Breast epithelium (tissue), 3 donors: ENCODE results near the gene PLGLB1.
"Not testable (repeated sequence)": the region's sequence is repeated elsewhere in the genome, so short reads cannot be mapped to it uniquely, and the experiment has no call there.

Experiments used
- POLR2A ChIP-seq: fragments of 450-650 bp; IDR thresholded peaks from one replicate; pipeline ENCODE4 v1.6.1; 2016; ENCODE audit warnings: antibody characterized with exemption, mild to moderate bottlenecking, moderate library complexity
- POLR2AphosphoS5 ChIP-seq, 3 donors: sonication (generic); formaldehyde crosslinking; IDR thresholded peaks; one replicate each; pipeline ENCODE4 v1.6.1; 2017; ENCODE audit warnings: antibody characterized with exemption in 3 of 3
- TF ChIP-seq, protein P1 (sequence below), 3 donors: fragments of 450-650 bp; IDR thresholded peaks; one replicate each; pipeline ENCODE4 v1.5.1; 2016 to 2017; ENCODE audit warnings: antibody characterized with exemption in 3 of 3, mild to moderate bottlenecking in 3 of 3, moderate library complexity in 3 of 3

GRCh38 chr2:87056435-87056834 is 34.8 kb upstream of the PLGLB1 start:
- TF ChIP-seq POLR2AphosphoS5 (IDR thresholded peaks at IDR 0.05); POLR2A: not testable (repeated sequence)
- TF ChIP-seq, protein P1, sequence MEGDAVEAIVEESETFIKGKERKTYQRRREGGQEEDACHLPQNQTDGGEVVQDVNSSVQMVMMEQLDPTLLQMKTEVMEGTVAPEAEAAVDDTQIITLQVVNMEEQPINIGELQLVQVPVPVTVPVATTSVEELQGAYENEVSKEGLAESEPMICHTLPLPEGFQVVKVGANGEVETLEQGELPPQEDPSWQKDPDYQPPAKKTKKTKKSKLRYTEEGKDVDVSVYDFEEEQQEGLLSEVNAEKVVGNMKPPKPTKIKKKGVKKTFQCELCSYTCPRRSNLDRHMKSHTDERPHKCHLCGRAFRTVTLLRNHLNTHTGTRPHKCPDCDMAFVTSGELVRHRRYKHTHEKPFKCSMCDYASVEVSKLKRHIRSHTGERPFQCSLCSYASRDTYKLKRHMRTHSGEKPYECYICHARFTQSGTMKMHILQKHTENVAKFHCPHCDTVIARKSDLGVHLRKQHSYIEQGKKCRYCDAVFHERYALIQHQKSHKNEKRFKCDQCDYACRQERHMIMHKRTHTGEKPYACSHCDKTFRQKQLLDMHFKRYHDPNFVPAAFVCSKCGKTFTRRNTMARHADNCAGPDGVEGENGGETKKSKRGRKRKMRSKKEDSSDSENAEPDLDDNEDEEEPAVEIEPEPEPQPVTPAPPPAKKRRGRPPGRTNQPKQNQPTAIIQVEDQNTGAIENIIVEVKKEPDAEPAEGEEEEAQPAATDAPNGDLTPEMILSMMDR (IDR thresholded peaks at IDR 0.05), result not testable (repeated sequence)
